Vagina (tissue), 2 donors: Measurements from ENCODE around the gene RAPGEF5. TPM values are rescaled to one million over a fixed set of nuclear protein-coding genes. Genes with fewer than 3 reads are reported as not detected.

ENCODE experiments used
- DNase-seq, 2 donors: peaks; one replicate each; pipeline ENCODE4 v3.0.0-alpha.2; 2017; ENCODE audit errors: extremely low spot score in 2 of 2
- H3K27ac ChIP-seq: fragments of 200-600 bp; sonication (generic); one replicate; pipeline ENCODE4 v1.5.1; 2019
- H3K27me3 ChIP-seq: fragments of 200-600 bp; sonication (generic); one replicate; pipeline ENCODE4 v1.5.1; 2019
- H3K36me3 ChIP-seq, 2 donors: fragments of 200-600 bp; sonication (generic); one replicate each; pipeline ENCODE4 v1.5.1; 2017 to 2019
- H3K4me1 ChIP-seq: fragments of 200-600 bp; sonication (generic); one replicate; pipeline ENCODE4 v1.5.1; 2019
- H3K4me3 ChIP-seq, 2 donors: fragments of 200-600 bp; sonication (generic); 1 replicate in 1 of 2; 2 replicates in 1 of 2; pipeline ENCODE4 v1.5.1; 2016 to 2019
- H3K9me3 ChIP-seq: fragments of 200-600 bp; sonication (generic); one replicate; pipeline ENCODE4 v1.5.1; 2019
- POLR2A ChIP-seq, 2 donors: fragments of 450-650 bp; IDR thresholded peaks; one replicate each; pipeline ENCODE4 v1.6.1; 2017; ENCODE audit warnings: antibody characterized with exemption in 2 of 2, mild to moderate bottlenecking in 2 of 2, moderate library complexity in 2 of 2
- POLR2AphosphoS5 ChIP-seq, 2 donors: sonication (generic); formaldehyde crosslinking; IDR thresholded peaks; one replicate each; pipeline ENCODE4 v1.9.0; 2017; ENCODE audit warnings: antibody characterized with exemption in 2 of 2, mild to moderate bottlenecking in 2 of 2, low read depth in 1 of 2; ENCODE audit not compliant: insufficient read depth in 1 of 2
- intact Hi-C: fragments of 100-400 bp; cut with DNase I; formaldehyde crosslinking; loops from one replicate; pipeline ENCODE4 v1.15.1; 2023
- total RNA-seq: library from RNA; depleted of rRNA; stranded (reverse); fragments of >200 nt; gene quantifications from one replicate; pipeline ENCODE4 v1.2.3, GENCODE V29; 2016
- TF ChIP-seq, protein P1 (sequence below), 3 experiments: fragments of 450-650 bp in 2 of 3; fragments of 200-600 bp in 1 of 3; sonication (generic) in 1 of 3; IDR thresholded peaks; one replicate each; pipeline ENCODE4 v1.5.1; 2017 to 2019; ENCODE audit warnings: antibody characterized with exemption in 3 of 3, mild to moderate bottlenecking in 2 of 3, moderate library complexity in 2 of 3

Gene RAPGEF5
- total RNA-seq, 1 donor from 2014 or later: 68.0 TPM

DNA sequence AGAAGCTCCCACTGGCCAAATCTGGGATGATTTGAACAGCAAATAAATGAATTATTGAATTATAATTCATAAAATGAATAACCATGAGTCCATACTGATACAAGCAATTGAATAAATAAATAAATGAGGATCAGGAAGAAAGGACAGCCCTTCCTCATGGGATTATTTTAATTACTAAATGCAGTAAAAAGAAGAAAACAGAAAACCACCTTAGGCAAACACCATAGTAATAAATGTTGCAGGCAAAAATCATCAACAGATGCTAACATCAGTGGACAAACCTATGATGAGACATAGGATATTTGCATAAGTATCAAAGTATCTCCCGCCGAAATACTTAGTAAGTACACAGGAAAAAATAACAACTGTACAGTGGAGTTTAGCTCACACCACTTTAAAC is 33.2 kb downstream of the RAPGEF5 start:
- H3K36me3 ChIP-seq: no peaks in the 10 kb centered on the region
- H3K27ac ChIP-seq: no peak overlapping the region
- TF ChIP-seq, protein P1, sequence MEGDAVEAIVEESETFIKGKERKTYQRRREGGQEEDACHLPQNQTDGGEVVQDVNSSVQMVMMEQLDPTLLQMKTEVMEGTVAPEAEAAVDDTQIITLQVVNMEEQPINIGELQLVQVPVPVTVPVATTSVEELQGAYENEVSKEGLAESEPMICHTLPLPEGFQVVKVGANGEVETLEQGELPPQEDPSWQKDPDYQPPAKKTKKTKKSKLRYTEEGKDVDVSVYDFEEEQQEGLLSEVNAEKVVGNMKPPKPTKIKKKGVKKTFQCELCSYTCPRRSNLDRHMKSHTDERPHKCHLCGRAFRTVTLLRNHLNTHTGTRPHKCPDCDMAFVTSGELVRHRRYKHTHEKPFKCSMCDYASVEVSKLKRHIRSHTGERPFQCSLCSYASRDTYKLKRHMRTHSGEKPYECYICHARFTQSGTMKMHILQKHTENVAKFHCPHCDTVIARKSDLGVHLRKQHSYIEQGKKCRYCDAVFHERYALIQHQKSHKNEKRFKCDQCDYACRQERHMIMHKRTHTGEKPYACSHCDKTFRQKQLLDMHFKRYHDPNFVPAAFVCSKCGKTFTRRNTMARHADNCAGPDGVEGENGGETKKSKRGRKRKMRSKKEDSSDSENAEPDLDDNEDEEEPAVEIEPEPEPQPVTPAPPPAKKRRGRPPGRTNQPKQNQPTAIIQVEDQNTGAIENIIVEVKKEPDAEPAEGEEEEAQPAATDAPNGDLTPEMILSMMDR (IDR thresholded peaks at IDR 0.05): no peak
- TF ChIP-seq POLR2AphosphoS5 (IDR thresholded peaks at IDR 0.05; ENCODE audit: insufficient read depth in 1 of 2, low read depth in 1 of 2) (no peak), POLR2A (IDR thresholded peaks at IDR 0.05) (no peak)
- no peaks in the 10 kb centered on the region for H3K27me3 ChIP-seq
- intact Hi-C loops: no loop called here
- H3K9me3 ChIP-seq: no peaks in the 10 kb centered on the region
- H3K4me1 ChIP-seq: no peaks in the 10 kb centered on the region
- no peak overlapping the region for H3K4me3 ChIP-seq
- DNase-seq: no peak

DNA sequence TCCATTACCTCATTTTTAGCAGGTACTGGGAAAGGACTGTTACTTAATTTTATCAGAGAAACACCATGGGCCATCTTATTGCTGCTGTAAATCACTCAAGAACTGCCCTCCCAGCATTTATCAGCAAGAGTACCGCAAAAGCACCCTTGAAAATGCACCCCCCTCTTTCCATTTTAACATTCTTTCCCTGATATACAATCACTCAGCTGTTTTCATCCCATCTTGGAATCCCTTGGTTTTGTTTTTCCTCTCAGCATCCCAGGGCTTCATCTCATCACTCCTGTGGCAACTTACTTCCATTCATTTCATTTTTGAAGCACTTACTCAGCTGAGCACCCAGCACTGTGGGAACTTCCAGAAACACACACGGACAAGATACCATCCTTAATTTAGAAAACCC is 36.5 kb downstream of the RAPGEF5 start:
- Histone ChIP-seq H3K4me1 (no peaks in the 10 kb centered on the region), H3K27ac (no peak overlapping the region), H3K4me3 (no peak overlapping the region), H3K36me3 (no peaks in the 10 kb centered on the region), H3K9me3 (no peaks in the 10 kb centered on the region), H3K27me3 (no peaks in the 10 kb centered on the region)
- intact Hi-C loops: no loop called here
- DNase-seq: no peak
- TF ChIP-seq POLR2AphosphoS5 (IDR thresholded peaks at IDR 0.05; ENCODE audit: insufficient read depth in 1 of 2, low read depth in 1 of 2): no peak
- TF ChIP-seq POLR2A (IDR thresholded peaks at IDR 0.05): no peak
- TF ChIP-seq, protein P1 (IDR thresholded peaks at IDR 0.05): no peak

DNA sequence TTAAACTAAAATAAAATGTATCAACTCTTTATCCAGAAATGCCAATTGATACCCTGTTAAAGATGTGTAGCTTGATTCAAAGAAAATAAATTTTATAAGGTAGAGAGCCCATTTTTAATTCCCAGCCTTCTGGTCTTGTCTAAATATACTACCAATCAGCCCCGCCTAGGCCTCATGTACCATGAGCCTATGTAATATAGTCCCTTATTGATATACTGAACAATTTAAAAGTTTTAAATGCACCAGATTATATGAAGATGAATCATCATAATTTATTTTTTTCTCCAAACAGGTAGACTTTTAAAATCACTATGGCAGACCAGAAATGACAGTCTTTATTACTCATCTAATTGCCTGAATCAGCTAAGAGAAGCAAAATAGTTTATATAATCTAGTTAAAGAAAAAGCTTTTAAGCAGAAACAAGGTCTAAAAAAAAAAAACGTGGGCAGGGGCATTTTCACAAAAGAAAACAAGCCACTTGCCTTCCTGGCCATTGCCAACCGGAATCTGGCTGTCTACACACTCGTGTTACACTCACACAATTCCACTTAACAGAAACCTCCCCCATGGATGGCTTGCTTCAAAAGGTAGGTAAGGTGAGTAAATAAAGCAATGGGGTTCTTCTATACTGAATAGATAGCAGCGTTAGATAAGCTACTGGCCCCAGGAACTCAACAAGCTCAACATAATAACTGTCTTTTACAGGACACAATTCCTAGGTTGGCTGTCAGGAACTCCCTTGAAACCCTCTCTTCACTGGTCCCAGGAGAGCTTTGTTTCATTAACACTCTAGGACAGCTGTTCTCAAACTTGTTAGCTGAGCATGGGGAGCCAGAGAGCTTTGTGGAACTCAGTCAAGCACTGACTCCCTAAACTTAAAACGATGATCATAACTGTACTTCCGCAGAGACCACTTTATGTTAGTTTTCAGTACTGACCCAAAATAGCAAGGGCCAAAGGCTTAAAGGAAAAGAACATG is 37.2 kb downstream of the RAPGEF5 start:
- TF ChIP-seq, protein P1 (IDR thresholded peaks at IDR 0.05): no peak
- TF ChIP-seq POLR2AphosphoS5 (IDR thresholded peaks at IDR 0.05; ENCODE audit: insufficient read depth in 1 of 2, low read depth in 1 of 2) (no peak), POLR2A (IDR thresholded peaks at IDR 0.05) (no peak)
- DNase-seq: no peak
- no peaks in the 10 kb centered on the region for H3K36me3 ChIP-seq
- no peak overlapping the region for H3K27ac ChIP-seq
- H3K27me3 ChIP-seq: no peaks in the 10 kb centered on the region
- H3K4me3 ChIP-seq: no peak overlapping the region
- intact Hi-C loops: no loop called here
- H3K9me3 ChIP-seq: no peaks in the 10 kb centered on the region
- no peaks in the 10 kb centered on the region for H3K4me1 ChIP-seq

DNA sequence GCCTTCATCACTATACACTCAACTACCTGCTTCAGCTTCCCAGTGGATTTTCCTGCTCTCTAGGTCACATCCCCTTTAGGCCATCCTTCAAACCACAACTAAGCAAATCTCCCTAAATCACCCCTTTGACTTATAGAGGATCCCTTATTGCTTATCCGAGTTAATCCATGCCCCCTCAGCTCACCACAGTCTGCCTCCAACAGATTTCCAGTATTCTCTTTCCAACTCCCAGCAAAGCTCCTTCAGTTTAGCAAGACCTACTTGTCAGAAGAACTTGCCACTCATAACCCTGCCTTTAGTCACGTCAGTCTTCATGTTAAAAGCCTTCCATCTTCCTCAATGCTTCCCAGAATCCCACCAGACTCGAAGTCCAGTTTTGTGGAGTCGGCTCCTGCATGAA is 38.6 kb downstream of the RAPGEF5 start:
- Histone ChIP-seq H3K4me3 (no peak overlapping the region), H3K36me3 (no peaks in the 10 kb centered on the region), H3K27me3 (no peaks in the 10 kb centered on the region), H3K9me3 (no peaks in the 10 kb centered on the region), H3K4me1 (no peaks in the 10 kb centered on the region), H3K27ac (no peak overlapping the region)
- DNase-seq: no peak
- TF ChIP-seq, protein P1 (IDR thresholded peaks at IDR 0.05): no peak
- no peak for TF ChIP-seq POLR2A (IDR thresholded peaks at IDR 0.05)
- no peak for TF ChIP-seq POLR2AphosphoS5 (IDR thresholded peaks at IDR 0.05; ENCODE audit: insufficient read depth in 1 of 2, low read depth in 1 of 2)
- intact Hi-C loops: no loop called here

DNA sequence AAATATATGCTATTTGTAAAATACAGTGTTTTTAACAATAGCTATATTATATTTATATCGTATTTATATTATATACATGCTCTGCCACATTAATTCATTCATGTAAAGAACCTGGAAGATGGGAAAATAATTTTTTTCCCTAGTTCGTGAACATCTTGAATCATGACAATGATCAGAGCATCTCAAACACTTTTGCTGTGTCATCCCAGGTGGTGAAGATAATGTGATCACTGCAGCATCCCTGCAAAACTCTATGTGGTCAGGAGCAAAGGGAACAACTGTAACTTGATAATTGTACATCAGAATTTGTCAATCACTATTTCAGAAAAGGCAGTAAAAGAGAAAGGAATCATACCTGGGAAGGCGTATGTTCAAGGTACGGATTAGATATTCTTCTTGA is 39.3 kb downstream of the RAPGEF5 start:
- H3K27me3 ChIP-seq: no peaks in the 10 kb centered on the region
- no peaks in the 10 kb centered on the region for H3K4me1 ChIP-seq
- no peak overlapping the region for H3K4me3 ChIP-seq
- no peak for DNase-seq
- intact Hi-C loops: no loop called here
- H3K36me3 ChIP-seq: no peaks in the 10 kb centered on the region
- TF ChIP-seq, protein P1 (IDR thresholded peaks at IDR 0.05): no peak
- TF ChIP-seq POLR2AphosphoS5 (IDR thresholded peaks at IDR 0.05; ENCODE audit: insufficient read depth in 1 of 2, low read depth in 1 of 2): no peak
- no peak for TF ChIP-seq POLR2A (IDR thresholded peaks at IDR 0.05)
- no peaks in the 10 kb centered on the region for H3K9me3 ChIP-seq
- H3K27ac ChIP-seq: no peak overlapping the region
